HepG2 (cell line): ENCODE data around the gene PCGF2. TPM values are rescaled to one million over a fixed set of nuclear protein-coding genes. Genes with fewer than 3 reads are reported as not detected.

Experiments
- ARNTL ChIP-seq: sonication (generic); formaldehyde crosslinking; IDR thresholded peaks from 2 replicates; pipeline ENCODE4 v1.4.0; 2020; ENCODE audit warnings: mild to moderate bottlenecking, missing genetic modification reagents
- DNMT3B ChIP-seq: conservative IDR thresholded peaks from 2 replicates; pipeline ENCODE4 v1.6.1; 2016; ENCODE audit warnings: missing biosample characterization, control low read depth
- EEA1 ChIP-seq: sonication (generic); formaldehyde crosslinking; IDR thresholded peaks from 2 replicates; pipeline ENCODE4 v1.5.1; 2020; ENCODE audit warnings: mild to moderate bottlenecking, missing genetic modification reagents, borderline replicate concordance
- GABPA ChIP-seq, 2 experiments: IDR thresholded peaks; 2 replicates each; pipeline ENCODE4 v1.6.1; 2011 to 2016; ENCODE audit warnings: low read depth in 2 of 2, low read length in 1 of 2, missing biosample characterization in 1 of 2, missing genetic modification characterization in 1 of 2
- HIVEP1 ChIP-seq: sonication (generic); formaldehyde crosslinking; IDR thresholded peaks from 2 replicates; pipeline ENCODE4 v1.4.0; 2020; ENCODE audit warnings: mild to moderate bottlenecking, missing genetic modification reagents
- ISL2 ChIP-seq: sonication (generic); formaldehyde crosslinking; IDR thresholded peaks from 2 replicates; pipeline ENCODE4 v1.5.0; 2020; ENCODE audit warnings: missing genetic modification reagents
- KLF11 ChIP-seq: IDR thresholded peaks from 2 replicates; pipeline ENCODE4 v1.6.1; 2016; ENCODE audit warnings: missing compliant biosample characterization
- LCORL ChIP-seq, 2 experiments: fragments of 450-650 bp in 1 of 2; sonication (generic) in 1 of 2; formaldehyde crosslinking in 1 of 2; IDR thresholded peaks; 2 replicates each; pipeline versions ENCODE4 v1.5.0 to v1.6.1; 2017 to 2020; ENCODE audit warnings: antibody characterized with exemption in 1 of 2, missing genetic modification reagents in 1 of 2
- NRL ChIP-seq: sonication (generic); formaldehyde crosslinking; IDR thresholded peaks from 2 replicates; pipeline ENCODE4 v1.5.0; 2020; ENCODE audit warnings: missing genetic modification reagents, mild to moderate bottlenecking, moderate library complexity, borderline replicate concordance
- TEAD3 ChIP-seq: optimal IDR thresholded peaks from 2 replicates; pipeline ENCODE3; 2016; ENCODE audit warnings: borderline replicate concordance
- ZNF143 ChIP-seq: sonication (generic); formaldehyde crosslinking; IDR thresholded peaks from 2 replicates; pipeline ENCODE4 v1.4.0; 2020; ENCODE audit warnings: missing genetic modification reagents
- ZNF230 ChIP-seq: sonication (generic); formaldehyde crosslinking; IDR thresholded peaks from 2 replicates; pipeline ENCODE4 v1.4.0; 2020; ENCODE audit warnings: mild to moderate bottlenecking, missing genetic modification reagents
- ZNF251 ChIP-seq: sonication (generic); formaldehyde crosslinking; IDR thresholded peaks from 2 replicates; pipeline ENCODE4 v1.9.0; 2021; ENCODE audit warnings: mild to moderate bottlenecking, missing genetic modification reagents
- ZNF317 ChIP-seq: sonication (generic); formaldehyde crosslinking; IDR thresholded peaks from 2 replicates; pipeline ENCODE4 v1.5.0; 2020; ENCODE audit warnings: mild to moderate bottlenecking, missing genetic modification reagents
- ZNF318 ChIP-seq: sonication (generic); formaldehyde crosslinking; IDR thresholded peaks from 2 replicates; pipeline ENCODE4 v1.4.0; 2020; ENCODE audit warnings: mild to moderate bottlenecking, missing genetic modification reagents
- ZNF414 ChIP-seq: sonication (generic); formaldehyde crosslinking; IDR thresholded peaks from 2 replicates; pipeline ENCODE4 v1.5.0; 2020; ENCODE audit warnings: missing genetic modification reagents
- polyA plus RNA-seq, 8 experiments: library from polyadenylated mRNA; depleted of rRNA in 3 of 8; stranded (reverse) in 7 of 8; unstranded in 1 of 8; fragments of >200 nt; fragmentation: Illumina TruSeq in 4 of 8; extraction: Trizol in 4 of 8; gene quantifications; 2 replicates each; pipeline versions ENCODE4 v1.2.1 to v1.2.3, GENCODE V29; 2011 to 2016; ENCODE audit warnings: low read depth in 4 of 8, missing spikeins in 1 of 8, mixed read lengths in 1 of 8; ENCODE audit not compliant: insufficient read depth in 1 of 8
- total RNA-seq, 5 experiments: library from RNA; depleted of rRNA; stranded (reverse); fragments of >200 nt; fragmentation: Illumina TruSeq; extraction: Trizol; gene quantifications; 2 replicates each; pipeline ENCODE4 v1.2.3, GENCODE V29; 2016; ENCODE audit warnings: low read depth in 1 of 5
- TF ChIP-seq, protein P1 (sequence below): sonication (generic); formaldehyde crosslinking; IDR thresholded peaks from 2 replicates; pipeline ENCODE4 v1.5.0; 2020; ENCODE audit warnings: mild to moderate bottlenecking, low read depth, missing genetic modification reagents, borderline replicate concordance
- TF ChIP-seq, protein P2 (sequence below): sonication (generic); formaldehyde crosslinking; IDR thresholded peaks from 2 replicates; pipeline ENCODE4 v1.4.0; 2020; ENCODE audit warnings: mild to moderate bottlenecking, missing genetic modification reagents

The PCGF2 gene
- total and polyA plus RNA-seq, 2 of the 13 experiments (the other 11 are each of a cell fraction or from before 2014, with no cell fraction given): 11.6 to 29.4 TPM

DNA sequence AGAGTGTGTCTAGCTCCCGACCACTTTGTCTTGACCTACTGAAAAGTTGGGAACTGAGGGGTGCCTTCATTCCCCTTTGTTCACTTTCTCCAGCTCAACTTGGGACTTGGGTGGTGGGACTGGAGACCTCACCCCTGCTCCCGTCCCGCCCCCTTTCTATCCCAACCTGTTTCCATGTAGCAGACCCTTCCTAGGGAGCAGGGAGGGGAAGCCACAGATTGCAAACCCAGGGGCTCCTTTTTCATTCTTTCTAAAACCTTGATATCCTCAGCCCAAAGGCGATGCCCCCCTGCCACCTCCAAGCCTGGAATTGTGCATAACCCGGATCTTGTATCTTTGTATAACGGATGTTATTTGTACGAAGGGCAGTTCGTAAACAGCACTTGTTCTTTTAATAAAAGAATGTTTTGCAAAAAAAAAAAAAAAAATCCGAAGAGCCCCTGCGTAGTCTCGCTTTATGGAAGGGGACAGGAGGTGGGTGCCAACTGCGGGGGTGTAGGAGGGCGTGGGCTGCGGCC lies 18.7 kb downstream of the PCGF2 start (continued):
- no peak for TF ChIP-seq ZNF318
- peak; percentile 59; the same call in 1 of the 2 replicates for TF ChIP-seq ZNF317
- TF ChIP-seq EEA1 (CRISPR knock-in tag): peak; percentile 37; the same call in 1 of the 2 replicates
- no peak for TF ChIP-seq ZNF230 (CRISPR knock-in tag)
- no peak for TF ChIP-seq ZNF251 (CRISPR knock-in tag)
- no peak for TF ChIP-seq LCORL (IDR thresholded peaks at IDR 0.05)
- 0 out of 2 replicates have a peak, but pooled peaks have one; percentile 34 for TF ChIP-seq LCORL (CRISPR knock-in tag; IDR thresholded peaks at IDR 0.05)
- no peak for TF ChIP-seq ZNF143
- peak; percentile 3 for TF ChIP-seq TEAD3 (CRISPR knock-in tag)
- no peak for TF ChIP-seq NRL
- TF ChIP-seq ZNF414: peak; percentile 79; the same call in 1 of the 2 replicates
- TF ChIP-seq ARNTL (CRISPR knock-in tag): no peak
- TF ChIP-seq ISL2 (CRISPR knock-in tag): no peak
- no peak for TF ChIP-seq DNMT3B (CRISPR knock-in tag)
- 0 out of 2 replicates have a peak, but pooled peaks have one; percentile 60 for TF ChIP-seq HIVEP1
- TF ChIP-seq, protein P1, sequence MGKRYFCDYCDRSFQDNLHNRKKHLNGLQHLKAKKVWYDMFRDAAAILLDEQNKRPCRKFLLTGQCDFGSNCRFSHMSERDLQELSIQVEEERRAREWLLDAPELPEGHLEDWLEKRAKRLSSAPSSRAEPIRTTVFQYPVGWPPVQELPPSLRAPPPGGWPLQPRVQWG (CRISPR knock-in tag): no peak
- 0 out of 2 replicates have a peak, but pooled peaks have one; percentile 20 for TF ChIP-seq KLF11
- TF ChIP-seq GABPA (IDR thresholded peaks at IDR 0.05; ENCODE audit: low read depth, low read length): no peak
- TF ChIP-seq GABPA (CRISPR knock-in tag; IDR thresholded peaks at IDR 0.05; ENCODE audit: low read depth): no peak
- TF ChIP-seq, protein P2, sequence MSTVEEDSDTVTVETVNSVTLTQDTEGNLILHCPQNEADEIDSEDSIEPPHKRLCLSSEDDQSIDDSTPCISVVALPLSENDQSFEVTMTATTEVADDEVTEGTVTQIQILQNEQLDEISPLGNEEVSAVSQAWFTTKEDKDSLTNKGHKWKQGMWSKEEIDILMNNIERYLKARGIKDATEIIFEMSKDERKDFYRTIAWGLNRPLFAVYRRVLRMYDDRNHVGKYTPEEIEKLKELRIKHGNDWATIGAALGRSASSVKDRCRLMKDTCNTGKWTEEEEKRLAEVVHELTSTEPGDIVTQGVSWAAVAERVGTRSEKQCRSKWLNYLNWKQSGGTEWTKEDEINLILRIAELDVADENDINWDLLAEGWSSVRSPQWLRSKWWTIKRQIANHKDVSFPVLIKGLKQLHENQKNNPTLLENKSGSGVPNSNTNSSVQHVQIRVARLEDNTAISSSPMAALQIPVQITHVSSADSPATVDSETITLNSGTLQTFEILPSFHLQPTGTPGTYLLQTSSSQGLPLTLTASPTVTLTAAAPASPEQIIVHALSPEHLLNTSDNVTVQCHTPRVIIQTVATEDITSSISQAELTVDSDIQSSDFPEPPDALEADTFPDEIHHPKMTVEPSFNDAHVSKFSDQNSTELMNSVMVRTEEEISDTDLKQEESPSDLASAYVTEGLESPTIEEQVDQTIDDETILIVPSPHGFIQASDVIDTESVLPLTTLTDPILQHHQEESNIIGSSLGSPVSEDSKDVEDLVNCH (CRISPR knock-in tag): no peak
